Measurements from ENCODE around the gene BRIP1. TPM values are rescaled to one million over a fixed set of nuclear protein-coding genes. Genes with fewer than 3 reads are reported as not detected.

The BRIP1 gene
- total RNA-seq, 1 experiment from 2014 or later, result 20.2 TPM

DNA sequence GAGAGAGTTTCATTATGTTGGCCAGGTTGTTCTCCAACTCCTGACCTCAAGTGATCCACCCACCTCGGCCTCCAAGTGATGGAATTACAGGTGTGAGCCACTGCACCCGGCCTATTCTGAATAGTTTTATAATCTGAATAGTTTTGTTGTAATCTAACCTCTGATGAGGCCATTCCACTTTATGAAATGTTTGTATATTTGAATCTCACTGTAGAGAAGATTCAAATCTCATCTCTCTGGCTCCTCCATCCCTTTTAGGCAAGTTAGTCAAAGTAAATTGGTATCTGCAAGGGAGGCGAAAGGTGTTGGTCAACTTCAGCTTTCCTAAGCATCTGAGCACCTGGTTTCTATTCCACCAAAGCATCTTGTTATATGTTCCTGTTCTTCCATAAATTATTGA lies 131.2 kb downstream of the BRIP1 start:
- H3K4me3 Mint-ChIP-seq, result no peak overlapping the region
- no peak for DNase-seq
- Histone ChIP-seq H3K4ac (ENCODE audit: low read depth, low read length) (no peak overlapping the region), H3K56ac (ENCODE audit: insufficient read length, low read depth, low read length) (no peak overlapping the region), H3K23me2 (ENCODE audit: insufficient read length, low read depth, low read length, poor library complexity, severe bottlenecking) (no peaks in the 10 kb centered on the region), H3K79me2 (ENCODE audit: insufficient read depth, low read length) (no peaks in the 10 kb centered on the region), H3K9ac (ENCODE audit: extremely low read depth, insufficient read length, low read length) (no peak overlapping the region), H2AK5ac (ENCODE audit: insufficient read length, low read length) (no peak overlapping the region), H3K23ac (ENCODE audit: insufficient read length, low read depth, low read length) (no peak overlapping the region), H3K4me1 (ENCODE audit: insufficient read depth, low read length) (no peaks in the 10 kb centered on the region), H4K8ac (replicated peaks; ENCODE audit: insufficient read length, low read depth, low read length) (no peak overlapping the region), H3K27me3 (ENCODE audit: insufficient read depth, low read length) (no peaks in the 10 kb centered on the region), H3K79me1 (ENCODE audit: insufficient read depth, low read depth, low read length, poor library complexity, severe bottlenecking) (no peaks in the 10 kb centered on the region), H4K91ac (ENCODE audit: insufficient read length, low read depth, low read length) (no peak overlapping the region), H2AFZ (ENCODE audit: low read length) (no peak overlapping the region), H3K9me3 (ENCODE audit: control insufficient read depth, low read depth, low read length) (no peaks in the 10 kb centered on the region), H3K14ac (ENCODE audit: insufficient read depth, low read length) (no peak overlapping the region), H2BK15ac (ENCODE audit: low read depth, low read length) (no peak overlapping the region), H3K4me2 (ENCODE audit: insufficient read depth, insufficient read length, low read length) (no peak overlapping the region), H2BK12ac (ENCODE audit: insufficient read length, low read depth, low read length) (no peak overlapping the region), H3T11ph (ENCODE audit: low read length) (no peak overlapping the region), H3K27ac (ENCODE audit: insufficient read length, low read depth, low read length) (no peak overlapping the region), H2BK5ac (ENCODE audit: insufficient read length, low read length) (no peak overlapping the region), H3K18ac (ENCODE audit: insufficient read length, low read depth, low read length) (no peak overlapping the region), H4K20me1 (ENCODE audit: control insufficient read depth, insufficient read depth, insufficient read length) (no peaks in the 10 kb centered on the region), H2BK20ac (ENCODE audit: low read depth, low read length, poor library complexity, severe bottlenecking) (no peak overlapping the region), H4K5ac (ENCODE audit: insufficient read length, low read depth, low read length) (no peak overlapping the region), H2BK120ac (ENCODE audit: low read depth, low read length, poor library complexity, severe bottlenecking) (no peak overlapping the region)
- peaks cover 0 to under 1% of the 10 kb centered on the region in 2 experiments; a peak in 3 of 5 replicates for H3K9me3 Mint-ChIP-seq
- WGBS (ENCODE audit: extremely low coverage, insufficient read length, low lambda C conversion rate), result no CpG with 5 or more reads among the region's 3 CpGs
- no peak overlapping the region for H3K27ac Mint-ChIP-seq
- no peaks in the 10 kb centered on the region for H3K27me3 Mint-ChIP-seq (ENCODE audit: low read depth)
- H3K4me1 Mint-ChIP-seq, result no peaks in the 10 kb centered on the region
- H3K36me3 Mint-ChIP-seq (ENCODE audit: insufficient read depth in 1 of 3, low read depth in 3 of 3), result peaks cover 3 to 22% (median 12%) of the 10 kb centered on the region in 3 experiments; a peak in 5 of 7 replicates
- TF ChIP-seq, protein P1, sequence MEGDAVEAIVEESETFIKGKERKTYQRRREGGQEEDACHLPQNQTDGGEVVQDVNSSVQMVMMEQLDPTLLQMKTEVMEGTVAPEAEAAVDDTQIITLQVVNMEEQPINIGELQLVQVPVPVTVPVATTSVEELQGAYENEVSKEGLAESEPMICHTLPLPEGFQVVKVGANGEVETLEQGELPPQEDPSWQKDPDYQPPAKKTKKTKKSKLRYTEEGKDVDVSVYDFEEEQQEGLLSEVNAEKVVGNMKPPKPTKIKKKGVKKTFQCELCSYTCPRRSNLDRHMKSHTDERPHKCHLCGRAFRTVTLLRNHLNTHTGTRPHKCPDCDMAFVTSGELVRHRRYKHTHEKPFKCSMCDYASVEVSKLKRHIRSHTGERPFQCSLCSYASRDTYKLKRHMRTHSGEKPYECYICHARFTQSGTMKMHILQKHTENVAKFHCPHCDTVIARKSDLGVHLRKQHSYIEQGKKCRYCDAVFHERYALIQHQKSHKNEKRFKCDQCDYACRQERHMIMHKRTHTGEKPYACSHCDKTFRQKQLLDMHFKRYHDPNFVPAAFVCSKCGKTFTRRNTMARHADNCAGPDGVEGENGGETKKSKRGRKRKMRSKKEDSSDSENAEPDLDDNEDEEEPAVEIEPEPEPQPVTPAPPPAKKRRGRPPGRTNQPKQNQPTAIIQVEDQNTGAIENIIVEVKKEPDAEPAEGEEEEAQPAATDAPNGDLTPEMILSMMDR (conservative IDR thresholded peaks at IDR 0.05), result no peak
